Measurements from ENCODE around the gene CHTF8. TPM values are rescaled to one million over a fixed set of nuclear protein-coding genes. Genes with fewer than 3 reads are reported as not detected.

Gene CHTF8
- total RNA-seq: 100 to 1,000 TPM; 141 TPM
- 100 to 1,000 TPM; 160 to 231 TPM for polyA plus RNA-seq

GRCh38 chr16:69132424-69133252, at the start of gene CHTF8, which contains the start of gene UTP4:
CHTF8 (minus strand) TSS chr16:69132588; CDS start chr16:69121458, 11,130 bp downstream.
UTP4 (plus strand) TSS chr16:69132649; CDS start chr16:69133460, 811 bp downstream.
- Histone ChIP-seq H3K4me3 (ENCODE audit: low read length in 2 of 2) (peak within 1 kb of the TSS; percentile 74 to 84), H3K9me3 (ENCODE audit: control insufficient read depth in 1 of 2, low read length in 2 of 2) (no peaks in the 10 kb centered on the region), H3K27ac (ENCODE audit: low read depth, low read length) (peak within 1 kb of the TSS; percentile 90), H3K27me3 (ENCODE audit: insufficient read depth, low read length) (no peaks in the 10 kb centered on the region), H3K36me3 (ENCODE audit: insufficient read depth, low read length) (peaks cover 10% of the 10 kb centered on the region), H3K4me1 (ENCODE audit: insufficient read depth, low read length) (peaks cover 35% of the 10 kb centered on the region)
- peak within 1 kb of the TSS; percentile 92 to 98 (median 96) for H3K27ac Mint-ChIP-seq
- ChIA-PET POLR2A (ENCODE audit: partially characterized antibody) (interaction anchor here (0.7 to 2.1 kb wide), 14 partner anchors 9 to 603 kb away, joined by 3 to 17 read pairs (median 3); partner anchors contain the start of genes NFAT5, PDF, SNTB2 and TERF2), CTCF (ENCODE audit: partially characterized antibody) (interaction anchor here (0.8 to 2.7 kb wide), 4 partner anchors 8 to 56 kb away, joined by 3 to 20 read pairs (median 4); no protein-coding TSS in a partner anchor)
- peak within 1 kb of the TSS; percentile 93 to 96 (median 95) for H3K4me3 Mint-ChIP-seq
- H3K36me3 Mint-ChIP-seq: peaks cover 8 to 42% of the 10 kb centered on the region in 2 donors
- no peaks in the 10 kb centered on the region for H3K9me3 Mint-ChIP-seq
- peak; percentile 86 to 89 (median 87) for DNase-seq
- no peaks in the 10 kb centered on the region for H3K27me3 Mint-ChIP-seq
- peaks cover 36 to 59% (median 50%) of the 10 kb centered on the region in 4 donors for H3K4me1 Mint-ChIP-seq
- intact Hi-C loops (cut with micrococcal nuclease): loop anchor here (2.0 kb wide), 1 partner anchor 54 kb away; the partner anchor contains the start of gene SNTB2

GRCh38 chr16:69180011-69180338, 47.6 kb upstream of the CHTF8 start:
- Histone ChIP-seq H3K27ac (ENCODE audit: low read depth, low read length) (no peak overlapping the region), H3K27me3 (ENCODE audit: insufficient read depth, low read length) (no peaks in the 10 kb centered on the region), H3K9me3 (ENCODE audit: control insufficient read depth in 1 of 2, low read length in 2 of 2) (no peaks in the 10 kb centered on the region), H3K4me1 (ENCODE audit: insufficient read depth, low read length) (peaks cover 5% of the 10 kb centered on the region), H3K4me3 (ENCODE audit: low read length in 2 of 2) (no peak overlapping the region), H3K36me3 (ENCODE audit: insufficient read depth, low read length) (no peaks in the 10 kb centered on the region)
- DNase-seq: no peak
- Mint-ChIP-seq H3K27ac (no peak overlapping the region), H3K4me3 (no peak overlapping the region), H3K4me1 (peaks cover 5 to 17% (median 6%) of the 10 kb centered on the region in 4 donors), H3K36me3 (no peaks in the 10 kb centered on the region), H3K9me3 (no peaks in the 10 kb centered on the region), H3K27me3 (no peaks in the 10 kb centered on the region)
- POLR2A ChIA-PET (ENCODE audit: partially characterized antibody): interaction anchor here (1.9 kb wide), 1 partner anchor 8 kb away, joined by 4 read pairs; no protein-coding TSS in a partner anchor
- CTCF ChIA-PET (ENCODE audit: partially characterized antibody): interaction anchor here (1.1 kb wide), 1 partner anchor 107 kb away, joined by 3 read pairs; no protein-coding TSS in a partner anchor
- intact Hi-C loops (cut with micrococcal nuclease): no loop called here

DNA sequence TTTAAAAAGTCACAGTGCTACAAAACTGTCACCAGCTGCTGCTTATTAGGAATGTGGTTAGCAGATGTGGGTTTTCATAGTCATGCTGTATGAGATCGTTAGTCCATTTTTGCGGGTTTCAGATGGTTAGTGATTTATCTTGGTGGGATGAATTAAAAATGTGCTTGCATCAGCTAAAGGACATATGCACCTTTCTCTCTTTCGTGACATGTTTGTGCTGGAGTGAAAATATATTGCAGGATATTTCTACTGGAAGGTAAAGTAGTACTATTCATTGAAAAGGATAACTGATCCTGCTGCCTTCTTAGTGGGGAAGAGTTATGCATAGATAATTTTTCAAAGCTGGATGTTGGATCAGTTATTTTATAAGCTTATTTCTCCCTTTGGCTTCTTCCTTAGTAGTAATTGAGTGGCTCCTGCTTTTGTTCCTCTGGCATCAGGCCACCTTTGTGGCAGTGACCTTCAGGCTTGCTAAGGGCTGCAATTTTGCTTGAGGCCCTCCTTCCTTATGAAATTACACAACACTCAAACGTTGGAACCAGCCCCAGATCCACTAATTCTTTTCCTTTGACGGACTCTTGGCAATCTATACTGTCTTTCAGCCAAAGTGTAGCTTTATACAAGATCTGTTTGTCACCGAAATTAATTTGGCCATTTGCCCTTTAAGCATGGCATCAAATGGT, 47.1 kb upstream of the CHTF8 start:
- no peak for DNase-seq
- ChIA-PET POLR2A (ENCODE audit: partially characterized antibody) (interaction anchor here (1.3 to 1.9 kb wide), 2 partner anchors 9 to 11 kb away, joined by 3 to 4 read pairs; no protein-coding TSS in a partner anchor), CTCF (ENCODE audit: partially characterized antibody) (interaction anchor here (1.1 kb wide), 1 partner anchor 108 kb away, joined by 3 read pairs; no protein-coding TSS in a partner anchor)
- Mint-ChIP-seq H3K27me3 (no peaks in the 10 kb centered on the region), H3K4me3 (no peak overlapping the region), H3K9me3 (no peaks in the 10 kb centered on the region), H3K36me3 (no peaks in the 10 kb centered on the region), H3K4me1 (peaks cover 0 to 12% (median 3%) of the 10 kb centered on the region in 4 donors), H3K27ac (peak overlapping the region in 2 of 7 donors; percentile 66 to 72)
- H3K9me3 ChIP-seq (ENCODE audit: control insufficient read depth in 1 of 2, low read length in 2 of 2): no peaks in the 10 kb centered on the region
- no peaks in the 10 kb centered on the region for H3K36me3 ChIP-seq (ENCODE audit: insufficient read depth, low read length)
- no peaks in the 10 kb centered on the region for H3K27me3 ChIP-seq (ENCODE audit: insufficient read depth, low read length)
- intact Hi-C loops (cut with micrococcal nuclease): no loop called here
- H3K4me1 ChIP-seq (ENCODE audit: insufficient read depth, low read length): no peaks in the 10 kb centered on the region
- no peak overlapping the region for H3K4me3 ChIP-seq (ENCODE audit: low read length in 2 of 2)
- H3K27ac ChIP-seq (ENCODE audit: low read depth, low read length): no peak overlapping the region

DNA sequence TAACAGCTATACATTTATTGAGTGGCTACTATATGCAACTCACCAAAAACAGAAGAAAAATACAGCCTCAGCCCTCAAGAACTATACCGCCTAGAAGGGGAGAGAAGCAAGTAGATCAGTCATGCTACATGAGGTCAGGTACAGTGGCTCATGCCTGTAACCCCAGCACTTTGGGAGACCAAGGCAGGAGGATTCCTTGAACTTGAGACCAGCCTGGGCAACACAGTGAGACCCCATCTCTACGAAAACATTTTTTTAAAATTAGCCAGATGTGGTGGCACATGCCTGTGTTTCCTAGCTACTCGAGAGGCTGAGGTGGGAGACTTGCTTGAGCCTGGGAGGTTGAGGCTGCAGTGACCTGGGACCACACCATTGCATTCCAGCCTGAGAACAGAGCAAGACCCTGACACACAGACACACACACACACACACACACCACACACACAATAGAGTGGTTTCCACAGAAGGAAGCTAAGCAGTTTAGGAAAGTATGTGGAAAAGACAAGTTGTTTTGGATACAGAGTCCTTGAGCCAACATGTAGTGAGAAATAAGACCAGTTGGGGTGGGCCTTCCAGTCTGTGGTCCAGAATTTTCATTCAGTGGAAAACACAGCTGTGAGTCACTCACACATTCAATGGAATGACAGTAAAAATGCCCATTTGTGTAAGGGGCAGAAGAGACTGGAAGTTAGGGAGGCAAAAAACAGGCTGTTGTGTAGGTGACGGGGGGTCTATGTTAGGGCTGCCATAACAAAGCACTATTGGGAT, 43.8 kb upstream of the CHTF8 start:
- no peaks in the 10 kb centered on the region for H3K36me3 ChIP-seq (ENCODE audit: insufficient read depth, low read length)
- peak overlapping the region in 3 of 7 donors; percentile 12 to 72 (median 48) for H3K27ac Mint-ChIP-seq
- no peak overlapping the region for H3K27ac ChIP-seq (ENCODE audit: low read depth, low read length)
- H3K36me3 Mint-ChIP-seq: peaks cover 0 to 2% of the 10 kb centered on the region in 2 donors
- no peaks in the 10 kb centered on the region for H3K27me3 ChIP-seq (ENCODE audit: insufficient read depth, low read length)
- POLR2A ChIA-PET (ENCODE audit: partially characterized antibody): interaction anchor here (0.6 to 1.1 kb wide), 2 partner anchors 10 to 1625 kb away, joined by 3 read pairs; partner anchors contain the start of gene SNTB2
- no peak overlapping the region for H3K4me3 ChIP-seq (ENCODE audit: low read length in 2 of 2)
- DNase-seq: no peak
- CTCF ChIA-PET (ENCODE audit: partially characterized antibody): interaction anchor here (0.7 to 1.5 kb wide), 4 partner anchors 10 to 35 kb away, joined by 3 to 4 read pairs (median 3); partner anchors contain the start of gene SNTB2
- peaks cover 0 to 2% (median 0%) of the 10 kb centered on the region in 8 donors for H3K9me3 Mint-ChIP-seq
- intact Hi-C loops (cut with micrococcal nuclease): no loop called here
- H3K4me3 Mint-ChIP-seq: no peak overlapping the region
- H3K4me1 ChIP-seq (ENCODE audit: insufficient read depth, low read length): no peaks in the 10 kb centered on the region
- peaks cover 0 to 8% (median 6%) of the 10 kb centered on the region in 4 donors for H3K4me1 Mint-ChIP-seq
- H3K27me3 Mint-ChIP-seq: no peaks in the 10 kb centered on the region
- no peaks in the 10 kb centered on the region for H3K9me3 ChIP-seq (ENCODE audit: control insufficient read depth in 1 of 2, low read length in 2 of 2)

GRCh38 chr16:69171325-69172084, 39.1 kb upstream of the CHTF8 start:
- Mint-ChIP-seq H3K9me3 (peaks cover 0 to 2% (median 0%) of the 10 kb centered on the region in 8 donors), H3K4me3 (no peak overlapping the region), H3K27me3 (no peaks in the 10 kb centered on the region), H3K27ac (no peak overlapping the region), H3K4me1 (peaks cover 13 to 17% (median 16%) of the 10 kb centered on the region in 4 donors), H3K36me3 (peaks cover 19 to 26% of the 10 kb centered on the region in 2 donors)
- Histone ChIP-seq H3K27ac (ENCODE audit: low read depth, low read length) (no peak overlapping the region), H3K36me3 (ENCODE audit: insufficient read depth, low read length) (peaks cover 16% of the 10 kb centered on the region), H3K4me3 (ENCODE audit: low read length in 2 of 2) (no peak overlapping the region), H3K4me1 (ENCODE audit: insufficient read depth, low read length) (peaks cover 14% of the 10 kb centered on the region), H3K27me3 (ENCODE audit: insufficient read depth, low read length) (no peaks in the 10 kb centered on the region), H3K9me3 (ENCODE audit: control insufficient read depth in 1 of 2, low read length in 2 of 2) (no peaks in the 10 kb centered on the region)
- ChIA-PET CTCF (ENCODE audit: partially characterized antibody) (interaction anchor here (1.3 kb wide), 1 partner anchor 11 kb away, joined by 3 read pairs; no protein-coding TSS in a partner anchor), POLR2A (ENCODE audit: partially characterized antibody) (no interaction called here)
- intact Hi-C loops (cut with micrococcal nuclease): no loop called here
- no peak for DNase-seq

Data from CD4-positive, alpha-beta memory T cell (primary cell).